Mesothelial cell of epicardium (in vitro differentiated cells): ENCODE data around the gene CACNA1C. TPM values are rescaled to one million over a fixed set of nuclear protein-coding genes. Genes with fewer than 3 reads are reported as not detected.

Experiments used
- DNase-seq, 2 experiments: peaks; one replicate each; pipeline ENCODE4 v3.0.0; 2021; ENCODE audit warnings: low spot score in 2 of 2; ENCODE audit not compliant: unreplicated experiment in 2 of 2
- H3K27ac Mint-ChIP-seq: 2 replicates; pipeline ENCODE4 v1.8.0; 2021; ENCODE audit warnings: mixed read lengths
- H3K27me3 Mint-ChIP-seq: 2 replicates; pipeline ENCODE4 v1.8.0; 2021; ENCODE audit warnings: low read depth, mixed read lengths
- H3K36me3 Mint-ChIP-seq: 2 replicates; pipeline ENCODE4 v1.8.0; 2021; ENCODE audit warnings: mixed read lengths
- H3K4me1 Mint-ChIP-seq: 2 replicates; pipeline ENCODE4 v1.8.0; 2021; ENCODE audit warnings: mixed read lengths
- H3K4me3 Mint-ChIP-seq: 2 replicates; pipeline ENCODE4 v1.8.0; 2021; ENCODE audit warnings: mild to moderate bottlenecking, moderate library complexity, mixed read lengths
- H3K9me3 Mint-ChIP-seq: 2 replicates; pipeline ENCODE4 v1.8.0; 2021; ENCODE audit warnings: mixed read lengths
- CTCF ChIP-seq: fragments of 200-600 bp; sonication (generic); IDR thresholded peaks from one replicate; pipeline ENCODE4 v1.5.0; 2021; ENCODE audit warnings: antibody characterized with exemption; ENCODE audit not compliant: unreplicated experiment
- total RNA-seq: library from RNA; stranded (reverse); gene quantifications from 3 replicates; pipeline ENCODE4 v1.2.1, GENCODE V29; 2021

Gene CACNA1C
- total RNA-seq, 1 donor from 2014 or later, result 33.6 TPM

GRCh38 chr12:2557597-2557996 lies 504.8 kb downstream of the CACNA1C start:
- H3K27me3 Mint-ChIP-seq, result no peaks in the 10 kb centered on the region
- peaks cover 12% of the 10 kb centered on the region for H3K36me3 Mint-ChIP-seq
- no peak overlapping the region for H3K4me3 Mint-ChIP-seq
- no peak for TF ChIP-seq CTCF
- no peak overlapping the region for H3K27ac Mint-ChIP-seq
- no peak for DNase-seq
- H3K4me1 Mint-ChIP-seq, result peaks cover 7% of the 10 kb centered on the region
- no peaks in the 10 kb centered on the region for H3K9me3 Mint-ChIP-seq

GRCh38 chr12:2559931-2560330 lies 507.1 kb downstream of the CACNA1C start:
- H3K27ac Mint-ChIP-seq, result no peak overlapping the region
- peaks cover 7% of the 10 kb centered on the region for H3K4me1 Mint-ChIP-seq
- TF ChIP-seq CTCF, result no peak
- no peaks in the 10 kb centered on the region for H3K9me3 Mint-ChIP-seq
- no peaks in the 10 kb centered on the region for H3K27me3 Mint-ChIP-seq
- no peak for DNase-seq
- no peak overlapping the region for H3K4me3 Mint-ChIP-seq
- peaks cover 6% of the 10 kb centered on the region for H3K36me3 Mint-ChIP-seq

- no peak overlapping the region for H3K27ac Mint-ChIP-seq
- peaks cover 7% of the 10 kb centered on the region for H3K4me1 Mint-ChIP-seq
- DNase-seq, result no peak
- H3K9me3 Mint-ChIP-seq, result no peaks in the 10 kb centered on the region
- H3K4me3 Mint-ChIP-seq, result no peak overlapping the region
- no peaks in the 10 kb centered on the region for H3K27me3 Mint-ChIP-seq
- TF ChIP-seq CTCF, result no peak
- H3K36me3 Mint-ChIP-seq, result peaks cover 6% of the 10 kb centered on the region
These were observed 507.6 kb downstream of the CACNA1C start for GRCh38 chr12:2560356-2560755.

- Mint-ChIP-seq H3K4me1 (peaks cover 7% of the 10 kb centered on the region), H3K4me3 (no peak overlapping the region), H3K9me3 (no peaks in the 10 kb centered on the region), H3K27me3 (no peaks in the 10 kb centered on the region), H3K27ac (no peak overlapping the region), H3K36me3 (peaks cover 6% of the 10 kb centered on the region)
- DNase-seq, result no peak
- no peak for TF ChIP-seq CTCF
These were observed 508.6 kb downstream of the CACNA1C start for GRCh38 chr12:2561367-2561766.

- no peak for DNase-seq
- H3K9me3 Mint-ChIP-seq, result no peaks in the 10 kb centered on the region
- H3K27ac Mint-ChIP-seq, result no peak overlapping the region
- H3K4me1 Mint-ChIP-seq, result peaks cover 7% of the 10 kb centered on the region
- no peak overlapping the region for H3K4me3 Mint-ChIP-seq
- H3K36me3 Mint-ChIP-seq, result no peaks in the 10 kb centered on the region
- no peaks in the 10 kb centered on the region for H3K27me3 Mint-ChIP-seq
- TF ChIP-seq CTCF, result no peak
These were observed 509.6 kb downstream of the CACNA1C start for GRCh38 chr12:2562400-2562799.

- Mint-ChIP-seq H3K27me3 (no peaks in the 10 kb centered on the region), H3K9me3 (no peaks in the 10 kb centered on the region), H3K4me1 (peaks cover 7% of the 10 kb centered on the region), H3K36me3 (no peaks in the 10 kb centered on the region), H3K27ac (no peak overlapping the region), H3K4me3 (no peak overlapping the region)
- DNase-seq, result no peak
- TF ChIP-seq CTCF, result no peak
These were observed 510.9 kb downstream of the CACNA1C start for GRCh38 chr12:2563709-2564108.
